MM.1S (cell line): Measurements from ENCODE around the gene RTN4.

Source experiments
- EZH2phosphoT487 ChIP-seq: fragments of 300-600 bp; sonication (generic); IDR thresholded peaks from 2 replicates; pipeline ENCODE4 v1.6.1; 2018; ENCODE audit warnings: antibody characterized with exemption, low read length
- TF ChIP-seq, protein P1 (sequence below): fragments of 300-600 bp; sonication (generic); IDR thresholded peaks from 2 replicates; pipeline ENCODE4 v1.5.1; 2016; ENCODE audit warnings: antibody characterized with exemption, low read length, mixed read lengths

DNA sequence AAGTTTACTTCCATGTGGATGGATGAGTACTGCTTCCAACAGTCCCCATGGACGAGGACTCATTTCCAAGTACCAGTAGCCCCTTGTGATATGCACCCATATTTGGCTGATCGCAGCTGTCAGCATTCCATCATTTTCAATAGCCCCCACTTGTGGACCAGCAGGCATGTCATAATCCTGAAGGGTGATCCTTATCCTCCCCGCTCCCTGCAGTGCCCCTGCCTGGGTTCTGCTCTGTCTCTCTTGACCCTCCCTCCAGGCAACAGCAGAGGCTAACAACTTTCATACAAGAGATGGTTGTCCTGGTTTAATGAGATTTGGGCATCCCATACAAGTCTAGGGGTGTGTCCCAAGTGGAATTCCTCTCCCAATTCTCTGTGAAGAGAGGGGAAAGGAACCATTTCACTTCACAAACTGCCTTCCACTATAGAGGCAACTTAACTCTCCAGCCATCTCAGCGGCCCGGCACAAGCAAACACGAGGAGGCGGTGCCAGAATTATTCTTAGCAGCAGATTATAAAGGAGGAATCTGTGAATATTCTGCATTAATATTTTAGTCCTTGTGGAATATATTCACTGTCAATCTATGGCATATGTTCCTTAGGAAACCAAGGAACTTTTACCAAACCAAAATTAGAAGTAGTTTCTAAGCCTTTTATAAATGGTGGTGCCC lies 110.7 kb downstream of the RTN4 start:
- TF ChIP-seq, protein P1, sequence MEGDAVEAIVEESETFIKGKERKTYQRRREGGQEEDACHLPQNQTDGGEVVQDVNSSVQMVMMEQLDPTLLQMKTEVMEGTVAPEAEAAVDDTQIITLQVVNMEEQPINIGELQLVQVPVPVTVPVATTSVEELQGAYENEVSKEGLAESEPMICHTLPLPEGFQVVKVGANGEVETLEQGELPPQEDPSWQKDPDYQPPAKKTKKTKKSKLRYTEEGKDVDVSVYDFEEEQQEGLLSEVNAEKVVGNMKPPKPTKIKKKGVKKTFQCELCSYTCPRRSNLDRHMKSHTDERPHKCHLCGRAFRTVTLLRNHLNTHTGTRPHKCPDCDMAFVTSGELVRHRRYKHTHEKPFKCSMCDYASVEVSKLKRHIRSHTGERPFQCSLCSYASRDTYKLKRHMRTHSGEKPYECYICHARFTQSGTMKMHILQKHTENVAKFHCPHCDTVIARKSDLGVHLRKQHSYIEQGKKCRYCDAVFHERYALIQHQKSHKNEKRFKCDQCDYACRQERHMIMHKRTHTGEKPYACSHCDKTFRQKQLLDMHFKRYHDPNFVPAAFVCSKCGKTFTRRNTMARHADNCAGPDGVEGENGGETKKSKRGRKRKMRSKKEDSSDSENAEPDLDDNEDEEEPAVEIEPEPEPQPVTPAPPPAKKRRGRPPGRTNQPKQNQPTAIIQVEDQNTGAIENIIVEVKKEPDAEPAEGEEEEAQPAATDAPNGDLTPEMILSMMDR = no peak
- TF ChIP-seq EZH2phosphoT487 = no peak
